Duodenal mucosa (tissue), 2 donors: ENCODE results near the gene HADH.
"Not testable (repeated sequence)": the region's sequence is repeated elsewhere in the genome, so short reads cannot be mapped to it uniquely, and the experiment has no call there.

Experiments
- H3K27ac ChIP-seq: one replicate; pipeline ENCODE4 v1.7.0; 2013; ENCODE audit warnings: low read depth, low read length
- H3K27me3 ChIP-seq, 2 donors: one replicate each; pipeline ENCODE4 v1.7.0; 2013; ENCODE audit warnings: low read length in 2 of 2, control low read depth in 1 of 2; ENCODE audit not compliant: insufficient read depth in 2 of 2, control insufficient read depth in 1 of 2
- H3K36me3 ChIP-seq, 2 donors: one replicate each; pipeline ENCODE4 v1.7.0; 2013; ENCODE audit warnings: low read length in 2 of 2, control low read depth in 1 of 2; ENCODE audit not compliant: insufficient read depth in 2 of 2, control insufficient read depth in 1 of 2
- H3K4me1 ChIP-seq, 2 donors: one replicate each; pipeline ENCODE4 v1.7.0; 2013; ENCODE audit warnings: low read length in 2 of 2, control low read depth in 1 of 2; ENCODE audit not compliant: insufficient read depth in 2 of 2, control insufficient read depth in 1 of 2
- H3K4me3 ChIP-seq, 2 donors: one replicate each; pipeline ENCODE4 v1.7.0; 2013; ENCODE audit warnings: low read length in 2 of 2, low read depth in 1 of 2
- H3K9ac ChIP-seq, 2 donors: one replicate each; pipeline ENCODE4 v1.7.0; 2013; ENCODE audit warnings: low read length in 2 of 2, low read depth in 1 of 2
- H3K9me3 ChIP-seq, 2 donors: one replicate each; pipeline ENCODE4 v1.7.0; 2013; ENCODE audit warnings: low read length in 2 of 2, control low read depth in 1 of 2; ENCODE audit not compliant: control insufficient read depth in 1 of 2

The HADH gene

DNA sequence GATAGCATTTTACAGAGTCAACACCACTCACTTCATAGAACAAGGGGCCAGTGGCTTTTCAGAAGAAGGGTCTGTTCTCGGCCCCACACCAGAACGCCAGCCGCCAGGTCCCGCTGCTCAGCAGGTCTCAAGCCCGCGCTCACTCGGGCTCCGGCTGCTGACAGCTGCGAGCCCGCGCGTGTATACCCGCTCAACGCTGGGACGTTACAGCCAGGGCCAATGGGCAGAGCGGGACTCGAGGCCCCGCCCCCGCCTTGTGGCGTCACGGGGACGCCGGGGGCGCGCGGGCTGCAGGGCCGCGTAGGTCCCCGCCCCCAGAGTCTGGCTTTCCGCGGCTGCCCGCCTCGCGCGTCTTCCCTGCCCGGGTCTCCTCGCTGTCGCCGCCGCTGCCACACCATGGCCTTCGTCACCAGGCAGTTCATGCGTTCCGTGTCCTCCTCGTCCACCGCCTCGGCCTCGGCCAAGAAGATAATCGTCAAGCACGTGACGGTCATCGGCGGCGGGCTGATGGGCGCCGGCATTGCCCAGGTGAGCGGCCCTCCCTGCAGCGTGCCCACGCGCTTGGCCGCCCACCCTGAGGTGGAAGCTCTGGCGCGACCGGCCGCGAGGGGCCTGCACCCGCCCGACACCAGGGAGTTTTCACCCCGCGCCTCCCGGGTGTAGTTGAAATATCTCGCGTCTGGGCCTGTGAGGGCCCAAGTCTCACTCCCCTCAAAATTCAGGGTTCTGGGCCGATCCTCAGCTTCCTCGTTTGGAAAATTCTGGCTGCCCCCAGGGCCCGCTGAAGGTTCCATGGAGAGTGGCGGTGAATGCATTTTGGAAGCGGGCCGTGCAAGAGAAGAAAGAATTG lies at the start of gene HADH:
Gene HADH (plus strand): TSS at position 353 of the 850 bp plus-strand sequence. CDS start 44 bp downstream, at position 397.
- Histone ChIP-seq H3K36me3 (no peaks in the 10 kb centered on the region), H3K4me3 (peak within 1 kb of the TSS; percentile 78 to 89), H3K4me1 (peaks cover 27 to 50% of the 10 kb centered on the region in 2 donors), H3K27ac (peak within 1 kb of the TSS; percentile 80), H3K27me3 (no peaks in the 10 kb centered on the region), H3K9me3 (no peaks in the 10 kb centered on the region), H3K9ac (peak within 1 kb of the TSS; percentile 63 to 77)

- Histone ChIP-seq H3K36me3 (peaks cover 0 to 5% of the 10 kb centered on the region in 2 donors), H3K4me1 (no peaks in the 10 kb centered on the region), H3K4me3 (no peak overlapping the region), H3K27ac (no peak overlapping the region), H3K27me3 (no peaks in the 10 kb centered on the region), H3K9me3 (no peaks in the 10 kb centered on the region), H3K9ac (no peak overlapping the region)
Measured at GRCh38 chr4:107945809-107946208, 43.9 kb upstream of the HADH start.

DNA sequence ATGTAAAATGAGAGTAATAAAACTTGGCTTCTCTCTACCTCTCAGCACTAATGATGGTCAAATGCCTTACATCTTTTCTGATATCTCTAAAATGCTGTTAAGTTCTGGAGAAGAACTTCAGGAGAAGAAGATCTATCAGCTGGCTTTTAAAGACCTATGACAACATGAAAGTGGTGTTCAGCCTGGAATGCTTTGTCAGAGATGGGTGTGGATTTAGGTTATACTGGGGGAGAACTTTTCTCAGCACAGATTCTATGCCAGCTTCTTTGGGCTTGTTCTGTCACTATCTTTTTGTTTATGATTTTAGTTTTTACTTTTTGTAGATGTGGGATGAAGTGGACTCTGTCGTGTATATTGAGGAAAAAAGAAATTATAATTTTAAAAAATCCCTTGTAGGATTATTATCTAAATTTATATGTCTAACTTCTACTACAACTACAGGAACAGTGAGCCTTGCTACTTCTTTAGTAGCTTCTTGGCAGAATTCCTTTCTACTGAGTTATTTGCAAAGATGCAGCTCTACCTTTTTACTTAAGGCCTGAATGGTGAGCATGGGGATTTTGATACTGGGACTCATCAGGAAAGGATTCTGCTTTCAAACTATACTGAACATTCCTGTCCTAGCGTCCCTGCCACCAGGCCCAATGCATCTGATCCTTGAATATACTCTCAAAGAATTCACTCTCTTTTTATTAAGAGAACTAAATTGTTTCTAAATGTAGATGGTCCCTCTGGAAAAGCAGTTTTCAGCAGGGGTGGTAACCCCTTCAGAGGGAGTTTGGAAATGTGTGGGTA lies 38.7 kb upstream of the HADH start:
- Histone ChIP-seq H3K36me3 (peaks cover 0 to 5% of the 10 kb centered on the region in 2 donors), H3K9me3 (peaks cover 0 to 6% of the 10 kb centered on the region in 2 donors), H3K9ac (no peak overlapping the region), H3K27me3 (no peaks in the 10 kb centered on the region), H3K4me1 (no peaks in the 10 kb centered on the region), H3K4me3 (no peak overlapping the region), H3K27ac (no peak overlapping the region)

GRCh38 chr4:107951551-107951950 lies 38.1 kb upstream of the HADH start:
- Histone ChIP-seq H3K4me1 (no peaks in the 10 kb centered on the region), H3K9ac (no peak overlapping the region), H3K9me3 (peaks cover 0 to 9% of the 10 kb centered on the region in 2 donors), H3K36me3 (peaks cover 0 to 5% of the 10 kb centered on the region in 2 donors), H3K27me3 (no peaks in the 10 kb centered on the region), H3K4me3 (no peak overlapping the region), H3K27ac (no peak overlapping the region)

- no peaks in the 10 kb centered on the region for H3K27me3 ChIP-seq
- H3K4me1 ChIP-seq, result no peaks in the 10 kb centered on the region
- no peak overlapping the region for H3K4me3 ChIP-seq
Measured at GRCh38 chr4:107956011-107956410, 33.7 kb upstream of the HADH start.

DNA sequence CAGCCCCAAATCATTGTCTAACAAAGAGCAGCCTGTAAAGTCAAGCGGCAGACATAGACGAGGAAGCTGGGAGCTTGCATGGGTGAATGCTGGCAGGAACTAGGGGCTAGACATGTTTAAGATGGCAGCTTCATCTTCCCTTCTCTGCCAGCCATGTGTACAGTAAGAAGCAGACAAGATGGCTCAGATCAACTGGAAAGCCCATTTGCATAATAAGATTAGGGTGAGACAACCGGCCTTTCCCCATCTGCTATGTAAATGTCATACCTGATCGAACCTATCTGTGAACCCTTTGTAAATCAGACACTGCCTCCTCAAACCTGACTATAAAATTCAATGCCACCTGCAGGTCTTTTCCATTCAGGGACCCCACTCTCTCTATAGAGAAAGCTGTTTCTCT lies 22.8 kb upstream of the HADH start:
- Histone ChIP-seq H3K9me3 (no peaks in the 10 kb centered on the region), H3K9ac (no peak overlapping the region), H3K4me1 (no peaks in the 10 kb centered on the region), H3K36me3 (no peaks in the 10 kb centered on the region), H3K27me3 (no peaks in the 10 kb centered on the region), H3K27ac (no peak overlapping the region), H3K4me3 (no peak overlapping the region)

More at GRCh38 chr4:107956011-107956410, 33.7 kb upstream of the HADH start:
- Histone ChIP-seq H3K36me3 (no peaks in the 10 kb centered on the region), H3K27ac (no peak overlapping the region), H3K9ac (no peak overlapping the region), H3K9me3 (peaks cover 0 to 9% of the 10 kb centered on the region in 2 donors)

GRCh38 chr4:107967519-107967918 lies 22.2 kb upstream of the HADH start:
- H3K27ac ChIP-seq, H3K9me3 ChIP-seq, H3K36me3 ChIP-seq: not testable (repeated sequence)

DNA sequence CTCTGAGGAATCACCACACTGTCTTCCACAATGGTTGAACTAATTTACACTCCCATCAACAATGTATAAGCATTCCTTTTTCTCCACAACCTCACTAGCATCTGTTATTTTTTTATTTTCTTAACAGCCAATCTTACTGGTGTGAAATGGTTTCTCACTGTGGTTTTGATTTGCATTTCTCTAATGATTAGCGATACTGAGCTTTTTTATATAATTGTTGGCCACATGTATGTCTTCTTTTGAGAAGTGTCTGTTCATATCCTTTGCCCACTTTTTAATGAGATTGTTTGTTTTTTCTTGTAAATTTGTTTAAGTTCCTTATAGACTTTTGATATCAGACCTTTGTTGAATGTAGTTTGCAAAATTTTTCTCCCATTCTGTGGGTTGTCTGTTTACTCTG lies 21.8 kb upstream of the HADH start:
- H3K4me1 ChIP-seq, H3K9me3 ChIP-seq, H3K36me3 ChIP-seq, H3K27me3 ChIP-seq, H3K4me3 ChIP-seq, H3K9ac ChIP-seq, H3K27ac ChIP-seq: not testable (repeated sequence)

More at GRCh38 chr4:107967519-107967918, 22.2 kb upstream of the HADH start:
- not testable (repeated sequence) for H3K27me3 ChIP-seq, H3K9ac ChIP-seq, H3K4me1 ChIP-seq, H3K4me3 ChIP-seq

GRCh38 chr4:107970063-107970798 lies 19.5 kb upstream of the HADH start:
- H3K4me3 ChIP-seq, result no peak overlapping the region
- no peaks in the 10 kb centered on the region for H3K4me1 ChIP-seq
- H3K27me3 ChIP-seq, result no peaks in the 10 kb centered on the region
- H3K36me3 ChIP-seq, result no peaks in the 10 kb centered on the region
- no peak overlapping the region for H3K9ac ChIP-seq
- no peak overlapping the region for H3K27ac ChIP-seq
- H3K9me3 ChIP-seq, result no peaks in the 10 kb centered on the region
